NCI-H446 treated with DMSO at 0.1 percent for 48 hours (cell line): Measurements from ENCODE around the gene ROR2.

Experiments
- DNase-seq: peaks from one replicate; lab custom pipeline; 2025; lab: John Stamatoyannopoulos, UW

Gene ROR2

GRCh38 chr9:91879231-91879630 lies 70.8 kb downstream of the ROR2 start:
- DNase-seq, result no peak

- no peak for DNase-seq
Observed at GRCh38 chr9:91873637-91874051, 76.4 kb downstream of the ROR2 start.

DNA sequence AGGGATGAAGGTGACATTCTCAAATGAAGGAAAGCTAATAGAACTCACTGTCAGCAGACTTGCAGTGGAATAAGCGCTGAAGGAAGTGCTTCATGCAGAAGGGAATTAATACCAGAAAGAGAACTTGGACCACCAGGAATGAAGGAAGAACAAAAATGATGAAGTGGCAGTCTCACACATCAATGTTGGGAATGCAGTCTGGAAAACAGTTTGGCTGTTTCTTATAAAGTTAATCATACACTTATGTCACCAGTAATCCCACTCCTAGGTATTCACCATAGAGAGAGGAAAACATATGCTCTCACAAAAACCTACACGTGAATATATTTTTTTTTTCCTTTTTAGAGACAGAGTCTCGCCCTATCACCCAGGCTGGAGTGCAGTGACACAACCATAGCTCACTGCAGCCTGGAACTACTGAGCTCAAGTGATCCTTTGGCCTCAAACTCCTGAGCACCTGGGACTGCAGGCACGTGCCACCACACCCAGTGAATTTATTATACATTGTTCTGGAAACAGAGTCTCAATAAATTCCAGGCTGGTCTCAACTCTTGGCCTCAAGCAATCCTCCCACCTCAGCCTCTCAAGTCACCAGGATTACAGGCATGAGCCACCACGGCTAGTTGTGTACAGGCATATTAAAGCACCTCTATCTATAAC lies 81.2 kb downstream of the ROR2 start:
- no peak for DNase-seq

DNA sequence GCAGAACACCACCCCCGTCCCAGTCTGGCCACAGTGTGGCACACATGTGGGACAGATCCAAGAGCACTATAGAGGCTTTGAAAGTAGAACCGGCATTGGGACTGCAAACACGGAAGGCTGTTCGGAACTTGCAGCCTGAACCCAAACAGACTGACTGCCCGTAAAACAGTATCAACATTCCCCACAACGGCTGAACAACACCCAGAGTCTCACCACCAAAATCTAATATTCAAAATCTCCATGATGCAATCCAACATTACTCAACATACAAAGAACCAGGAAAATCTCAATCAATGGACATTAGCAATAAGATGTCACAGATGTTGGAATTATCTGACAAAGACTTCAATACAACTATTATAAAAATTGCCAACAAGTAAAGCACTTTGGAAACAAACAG lies 82.3 kb downstream of the ROR2 start:
- no peak for DNase-seq

DNA sequence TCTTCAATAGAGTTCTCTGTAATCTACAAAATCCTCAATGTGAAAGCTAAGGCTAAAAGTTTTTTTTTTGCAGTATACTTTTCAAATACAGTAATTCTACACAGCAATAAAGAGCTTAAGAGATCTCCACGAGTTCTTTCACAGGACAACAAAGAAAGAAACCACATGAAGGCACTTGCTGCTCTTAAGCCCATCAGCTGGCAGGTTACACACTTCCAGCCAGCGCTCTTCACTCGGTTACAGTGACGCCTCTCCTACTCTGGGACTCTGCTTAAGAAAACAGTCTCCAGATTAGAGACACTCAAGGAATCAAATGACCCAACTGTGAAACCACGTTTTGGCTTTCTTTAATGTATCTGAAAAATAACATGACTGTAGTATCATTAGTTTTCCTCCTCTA lies 85.0 kb downstream of the ROR2 start:
- no peak for DNase-seq

- DNase-seq, result no peak
Observed at GRCh38 chr9:91864380-91864779, 85.6 kb downstream of the ROR2 start.

DNA sequence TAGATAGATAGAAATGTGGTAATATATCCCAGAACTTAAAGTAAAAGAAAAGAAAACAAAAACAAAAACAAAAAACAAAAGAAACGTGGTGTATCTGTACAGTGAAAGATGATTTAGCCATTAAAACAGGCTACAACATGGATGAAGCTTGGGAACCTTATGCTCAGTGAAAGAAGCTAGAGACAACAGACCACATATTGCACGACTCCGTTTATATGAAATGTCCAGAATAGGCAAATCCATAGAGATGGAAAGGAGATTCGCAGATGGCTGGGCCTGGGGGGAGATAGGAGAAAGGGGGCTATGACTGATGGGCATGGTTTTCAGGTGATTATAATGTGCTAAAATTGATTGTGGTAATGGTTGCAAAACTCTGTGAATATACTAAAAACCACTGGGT lies 86.6 kb downstream of the ROR2 start:
- DNase-seq, result no peak

DNA sequence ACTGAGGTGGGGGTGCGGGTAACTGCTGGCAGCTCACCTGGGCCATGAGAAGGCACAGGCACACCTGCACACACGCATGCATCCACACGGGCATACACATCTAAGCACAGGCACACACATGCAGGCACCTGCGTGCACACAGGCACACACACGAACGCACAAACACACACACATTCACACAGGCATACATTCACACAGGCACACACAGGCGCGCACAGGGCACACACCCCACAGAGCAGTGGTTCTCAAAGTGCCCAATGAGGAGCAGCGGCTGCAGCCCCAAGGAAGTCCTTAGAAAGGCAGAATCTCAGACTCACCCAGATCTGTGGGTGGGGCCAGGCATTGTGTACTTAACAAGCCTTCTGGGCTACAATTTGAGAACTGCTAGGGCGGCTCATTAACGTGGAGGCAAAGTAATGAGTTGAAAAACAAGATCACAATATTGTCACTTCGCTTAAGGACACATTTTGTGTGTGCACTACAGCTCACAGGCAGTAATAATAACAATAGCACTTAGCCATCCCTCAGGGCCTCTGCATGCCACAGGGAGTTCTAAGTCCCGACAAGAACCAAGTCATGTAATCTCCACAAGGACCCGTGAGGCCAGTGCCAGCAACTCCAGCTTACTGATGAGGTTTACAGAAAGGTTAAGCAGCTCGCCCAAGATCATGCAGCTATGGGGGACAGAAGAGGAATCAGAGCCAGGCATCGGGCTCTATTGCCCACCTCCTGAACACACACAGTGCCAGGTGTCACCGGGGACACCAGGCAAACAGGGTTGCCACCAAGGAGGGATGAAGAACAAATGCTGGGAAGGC lies 91.6 kb downstream of the ROR2 start:
- no peak for DNase-seq

GRCh38 chr9:91857291-91858212 lies 92.5 kb downstream of the ROR2 start:
- no peak for DNase-seq

GRCh38 chr9:91856419-91856818 lies 93.6 kb downstream of the ROR2 start:
- DNase-seq, result no peak

- DNase-seq, result no peak
Observed at GRCh38 chr9:91855196-91855595, 94.8 kb downstream of the ROR2 start.

- no peak for DNase-seq
Observed at GRCh38 chr9:91852801-91853347, 97.2 kb downstream of the ROR2 start.

- no peak for DNase-seq
Observed at GRCh38 chr9:91849694-91850093, 100.3 kb downstream of the ROR2 start.

- DNase-seq, result no peak
Observed at GRCh38 chr9:91848146-91848545, 101.9 kb downstream of the ROR2 start.

DNA sequence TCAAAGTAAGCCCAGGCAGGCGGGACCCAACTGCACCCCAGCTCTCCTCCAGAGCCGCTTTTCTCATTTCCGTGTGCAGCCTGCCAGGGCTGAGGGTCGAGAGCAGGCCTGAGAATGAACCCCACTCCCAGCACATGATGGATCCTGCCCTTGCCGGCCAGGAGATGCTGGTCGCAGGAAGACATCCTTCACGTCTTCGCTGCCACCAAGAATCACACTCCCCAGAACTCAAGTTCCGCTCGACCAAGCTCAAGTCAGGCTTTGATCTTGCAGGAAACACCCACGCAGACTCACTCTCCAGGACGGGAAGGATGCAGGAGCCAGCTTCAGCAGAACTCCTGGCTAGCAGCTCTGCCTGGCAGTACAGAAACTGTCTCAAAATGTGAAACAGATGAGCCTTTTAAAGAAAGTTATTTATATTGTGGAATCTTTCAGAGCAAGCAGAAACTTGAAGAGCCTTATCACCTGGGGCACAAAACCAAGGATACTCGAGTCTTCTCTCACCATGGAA lies 102.4 kb downstream of the ROR2 start:
- no peak for DNase-seq

GRCh38 chr9:91845879-91846278 lies 104.1 kb downstream of the ROR2 start:
- DNase-seq, result no peak

- no peak for DNase-seq
Observed at GRCh38 chr9:91844701-91845291, 105.2 kb downstream of the ROR2 start.

DNA sequence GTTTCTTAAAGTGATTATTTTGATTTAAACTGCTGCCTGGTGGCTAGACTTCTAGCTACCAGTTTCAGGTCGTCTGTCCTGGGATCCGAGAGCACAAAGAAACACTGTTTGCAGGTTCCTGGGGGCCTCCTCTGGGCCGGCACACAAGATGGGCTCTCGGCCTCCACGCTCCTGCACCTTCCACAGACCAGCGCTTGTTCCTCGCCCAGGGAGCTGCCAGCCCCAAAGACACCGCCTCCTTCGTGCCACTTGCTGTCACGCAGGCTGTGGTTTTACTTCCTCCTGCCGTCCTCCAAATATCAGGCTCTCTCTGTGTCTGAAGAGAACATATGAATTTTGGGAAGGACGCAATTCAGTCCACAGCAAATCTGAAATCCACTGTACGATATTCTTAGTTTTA lies 105.8 kb downstream of the ROR2 start:
- no peak for DNase-seq

GRCh38 chr9:91843623-91844148 lies 106.3 kb downstream of the ROR2 start:
- no peak for DNase-seq

DNA sequence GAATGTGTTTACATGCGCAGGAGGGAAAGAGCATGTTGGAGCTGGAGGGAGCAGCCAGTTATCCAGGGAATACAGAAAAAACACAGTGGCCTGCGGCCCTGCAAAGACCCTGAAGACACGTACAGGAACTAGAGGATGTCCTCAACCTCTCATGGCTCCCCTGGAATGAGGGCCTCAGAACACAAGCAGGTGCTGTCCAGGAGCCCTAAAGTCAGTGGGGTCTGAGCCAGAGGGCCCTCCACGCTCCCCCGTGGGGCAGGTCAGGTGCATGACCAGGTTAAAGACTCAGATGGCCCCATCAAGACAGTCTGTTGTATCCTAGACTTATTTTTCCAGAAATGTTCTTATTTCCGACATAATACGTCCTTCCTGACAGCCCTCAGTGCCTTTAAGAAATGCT lies 106.9 kb downstream of the ROR2 start:
- no peak for DNase-seq

DNA sequence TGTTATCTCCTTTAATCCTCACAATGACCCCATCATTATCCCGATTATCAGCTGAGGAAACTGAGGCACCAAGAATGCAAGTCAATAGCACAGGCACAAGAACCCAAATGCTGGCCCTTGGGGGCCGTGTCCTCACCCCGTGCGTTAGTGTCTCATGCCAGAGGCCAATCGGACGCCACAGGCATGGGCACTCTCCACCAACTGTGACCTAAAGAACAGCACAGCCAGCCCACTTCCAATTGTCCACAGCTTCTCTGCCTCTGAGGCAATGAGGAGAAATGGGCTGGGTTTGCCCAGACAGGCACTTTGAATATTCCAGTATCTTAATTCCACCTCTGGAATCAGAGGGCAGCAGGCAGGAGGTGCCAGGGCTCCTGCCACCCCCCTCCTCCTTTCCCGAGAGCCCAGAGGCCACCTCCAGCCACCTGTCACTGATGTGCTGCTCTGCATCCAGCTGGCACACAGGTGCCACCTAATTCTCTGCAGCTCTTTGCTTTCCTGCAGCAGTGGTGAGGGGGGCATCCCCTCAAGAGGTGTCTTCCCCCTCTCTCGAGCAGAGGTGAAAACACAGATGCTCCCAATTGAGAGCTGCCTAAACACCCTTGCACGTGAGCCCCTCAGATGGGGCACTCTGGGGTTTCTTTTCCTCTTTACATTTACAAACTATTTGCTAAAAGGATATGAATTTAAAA lies 107.5 kb downstream of the ROR2 start:
- no peak for DNase-seq
